Peyer's patch (tissue), 4 donors: ENCODE measurements around the gene CTDSP1. TPM values are rescaled to one million over a fixed set of nuclear protein-coding genes. Genes with fewer than 3 reads are reported as not detected.

Experiments used
- DNase-seq, 3 donors: peaks; one replicate each; pipeline ENCODE4 v3.0.0-alpha.2; 2017 to 2019
- H3K27ac ChIP-seq, 4 donors: fragments of 200-600 bp; sonication (generic); one replicate each; pipeline ENCODE4 v1.5.1; 2016 to 2019
- H3K27me3 ChIP-seq, 2 donors: fragments of 200-600 bp; sonication (generic); one replicate each; pipeline ENCODE4 v1.5.1; 2019
- H3K36me3 ChIP-seq, 3 donors: fragments of 200-600 bp; sonication (generic); one replicate each; pipeline ENCODE4 v1.5.1; 2016 to 2019
- H3K4me1 ChIP-seq, 4 donors: fragments of 200-600 bp; sonication (generic); one replicate each; pipeline ENCODE4 v1.5.1; 2016 to 2019
- H3K4me3 ChIP-seq, 4 donors: fragments of 200-600 bp; sonication (generic); 1 replicate in 3 of 4; 2 replicates in 1 of 4; pipeline ENCODE4 v1.5.1; 2016 to 2019; ENCODE audit warnings: mild to moderate bottlenecking in 1 of 4
- H3K9me3 ChIP-seq, 4 donors: fragments of 200-600 bp; sonication (generic); one replicate each; pipeline ENCODE4 v1.5.1; 2016 to 2019; ENCODE audit warnings: mild to moderate bottlenecking in 1 of 4
- CTCF ChIP-seq, 6 experiments: fragments of 450-650 bp in 4 of 6; fragments of 200-600 bp in 2 of 6; sonication (generic) in 1 of 6; IDR thresholded peaks; one replicate each; pipeline ENCODE4 v1.5.1; 2017 to 2019; ENCODE audit warnings: antibody characterized with exemption in 6 of 6, mild to moderate bottlenecking in 3 of 6, moderate library complexity in 1 of 6
- POLR2A ChIP-seq, 2 donors: fragments of 450-650 bp; IDR thresholded peaks; one replicate each; pipeline ENCODE4 v1.5.1; 2017; ENCODE audit warnings: antibody characterized with exemption in 2 of 2, mild to moderate bottlenecking in 2 of 2, moderate library complexity in 2 of 2
- total RNA-seq, 4 donors: library from RNA; depleted of rRNA; stranded (reverse); fragments of >200 nt; gene quantifications; one replicate each; pipeline ENCODE4 v1.1.0, GENCODE V29; 2016

CTDSP1 gene
- total RNA-seq, 4 donors from 2014 or later: 105 to 207 (median 184) TPM

GRCh38 chr2:218431878-218432277 is 32.2 kb downstream of the CTDSP1 start:
- no peak for DNase-seq

GRCh38 chr2:218432676-218433365 is 33.2 kb downstream of the CTDSP1 start:
- DNase-seq: peak in 1 of 3 donors; percentile 38
- H3K36me3 ChIP-seq: peaks cover 0 to 64% (median 0%) of the 10 kb centered on the region in 3 donors
- no peaks in the 10 kb centered on the region for H3K27me3 ChIP-seq
- no peak for TF ChIP-seq POLR2A (IDR thresholded peaks at IDR 0.05)
- TF ChIP-seq CTCF (IDR thresholded peaks at IDR 0.05): no peak
- H3K4me1 ChIP-seq: peaks cover 0 to 2% (median 0%) of the 10 kb centered on the region in 4 donors
- no peak overlapping the region for H3K4me3 ChIP-seq
- no peak overlapping the region for H3K27ac ChIP-seq
- no peaks in the 10 kb centered on the region for H3K9me3 ChIP-seq

More at GRCh38 chr2:218431878-218432277, 32.2 kb downstream of the CTDSP1 start:
- TF ChIP-seq POLR2A (IDR thresholded peaks at IDR 0.05): no peak
- TF ChIP-seq CTCF (IDR thresholded peaks at IDR 0.05): no peak
- peaks cover 0 to 65% (median 0%) of the 10 kb centered on the region in 3 donors for H3K36me3 ChIP-seq
- H3K4me1 ChIP-seq: no peaks in the 10 kb centered on the region
- H3K27ac ChIP-seq: no peak overlapping the region
- no peak overlapping the region for H3K4me3 ChIP-seq
- H3K9me3 ChIP-seq: no peaks in the 10 kb centered on the region
- no peaks in the 10 kb centered on the region for H3K27me3 ChIP-seq

DNA sequence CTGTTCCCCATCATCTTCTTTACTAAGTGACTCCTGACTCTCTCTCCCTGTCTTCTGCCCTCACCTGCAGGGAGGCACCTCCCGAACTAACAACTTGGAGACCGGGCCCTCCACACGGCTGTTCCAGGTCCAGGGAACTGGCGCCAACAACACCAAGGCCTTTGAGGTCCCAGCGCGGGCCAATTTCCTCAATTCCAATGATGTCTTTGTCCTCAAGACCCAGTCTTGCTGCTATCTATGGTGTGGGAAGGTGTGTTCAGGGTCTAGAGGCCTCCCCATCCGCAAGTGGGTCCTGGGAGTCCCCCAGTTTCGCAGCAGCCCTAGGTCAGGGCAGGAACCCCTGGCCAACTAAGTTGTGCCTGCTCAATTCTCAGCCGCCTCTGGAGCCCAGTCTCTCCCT is 34.8 kb downstream of the CTDSP1 start:
- H3K4me3 ChIP-seq: no peak overlapping the region
- H3K27me3 ChIP-seq: no peaks in the 10 kb centered on the region
- no peak for TF ChIP-seq CTCF (IDR thresholded peaks at IDR 0.05)
- H3K27ac ChIP-seq: no peak overlapping the region
- peak in 1 of 3 donors; percentile 28 for DNase-seq
- H3K36me3 ChIP-seq: peaks cover 0 to 55% (median 0%) of the 10 kb centered on the region in 3 donors
- H3K9me3 ChIP-seq: no peaks in the 10 kb centered on the region
- H3K4me1 ChIP-seq: peaks cover 0 to 15% (median 0%) of the 10 kb centered on the region in 4 donors

DNA sequence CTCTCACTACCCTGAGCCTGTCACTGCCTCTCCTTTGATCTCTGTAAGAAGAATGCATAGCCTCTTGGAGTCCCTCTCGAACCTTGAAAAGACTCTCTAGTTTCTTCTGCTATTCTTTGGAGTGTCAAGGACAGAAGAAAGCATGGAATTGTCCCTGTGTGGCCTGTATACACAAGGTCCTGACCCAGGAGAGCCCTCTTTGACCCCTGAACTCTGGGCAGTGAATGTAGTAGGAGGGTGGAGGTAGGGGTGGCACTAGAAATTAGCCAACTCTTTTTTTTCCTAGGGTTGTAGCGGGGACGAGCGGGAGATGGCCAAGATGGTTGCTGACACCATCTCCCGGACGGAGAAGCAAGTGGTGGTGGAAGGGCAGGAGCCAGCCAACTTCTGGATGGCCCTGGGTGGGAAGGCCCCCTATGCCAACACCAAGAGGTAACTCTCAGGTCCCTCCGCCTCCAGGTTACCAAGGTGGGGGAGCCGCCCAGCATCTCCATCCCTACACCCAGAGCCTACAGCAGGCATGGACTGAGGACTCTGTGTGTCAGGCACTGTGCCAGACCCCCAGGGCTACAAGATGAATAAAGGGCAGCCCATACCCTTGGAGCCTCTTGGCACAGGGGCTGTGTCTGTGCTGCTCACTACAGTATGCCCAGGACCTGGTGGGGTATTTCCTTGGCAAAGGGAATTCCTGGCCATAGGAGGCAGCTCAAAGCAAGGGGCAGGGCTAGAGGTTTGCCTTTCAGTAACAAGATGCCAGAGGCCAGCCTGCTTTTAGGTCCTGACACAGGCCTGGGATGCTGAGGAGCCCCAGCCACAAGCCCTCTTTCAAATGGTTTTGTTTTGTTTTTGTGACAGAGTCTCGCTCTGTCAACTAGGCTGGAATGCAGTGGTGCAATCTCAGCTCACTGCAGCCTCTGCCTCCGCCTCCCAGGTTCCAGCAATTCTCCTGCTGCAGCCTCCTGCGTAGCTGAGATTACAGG is 35.6 kb downstream of the CTDSP1 start:
- no peak overlapping the region for H3K4me3 ChIP-seq
- no peaks in the 10 kb centered on the region for H3K9me3 ChIP-seq
- no peak overlapping the region for H3K27ac ChIP-seq
- H3K36me3 ChIP-seq: peaks cover 0 to 48% (median 0%) of the 10 kb centered on the region in 3 donors
- DNase-seq: peak in 1 of 3 donors; percentile 28
- H3K27me3 ChIP-seq: no peaks in the 10 kb centered on the region
- TF ChIP-seq CTCF (IDR thresholded peaks at IDR 0.05): no peak
- no peak for TF ChIP-seq POLR2A (IDR thresholded peaks at IDR 0.05)
- H3K4me1 ChIP-seq: peaks cover 0 to 20% (median 0%) of the 10 kb centered on the region in 4 donors

GRCh38 chr2:218436992-218437391 is 37.3 kb downstream of the CTDSP1 start:
- peaks cover 0 to 50% (median 0%) of the 10 kb centered on the region in 3 donors for H3K36me3 ChIP-seq
- peak in 1 of 3 donors; percentile 34 for DNase-seq
- H3K9me3 ChIP-seq: no peaks in the 10 kb centered on the region
- TF ChIP-seq POLR2A (IDR thresholded peaks at IDR 0.05) (no peak), CTCF (IDR thresholded peaks at IDR 0.05) (no peak)
- H3K4me1 ChIP-seq: peaks cover 0 to 29% (median 0%) of the 10 kb centered on the region in 4 donors
- no peak overlapping the region for H3K27ac ChIP-seq
- no peaks in the 10 kb centered on the region for H3K27me3 ChIP-seq
- no peak overlapping the region for H3K4me3 ChIP-seq
